HCT116 (cell line): ENCODE measurements around the gene TGFBRAP1.

Source experiments
- POLR2A ChIP-seq: IDR thresholded peaks from 2 replicates; pipeline ENCODE4 v1.7.0; 2011; ENCODE audit warnings: borderline replicate concordance; ENCODE audit not compliant: insufficient read depth, insufficient read length; ENCODE audit errors: extremely low read depth
- POLR2AphosphoS5 ChIP-seq: IDR thresholded peaks from 2 replicates; pipeline ENCODE4 v1.6.1; 2011; ENCODE audit warnings: mild to moderate bottlenecking, low read depth, low read length, moderate library complexity
- TF ChIP-seq, protein P1 (sequence below), 3 experiments: fragments of 200-600 bp in 1 of 3; sonication (generic) in 1 of 3; IDR thresholded peaks in 2 of 3; conservative IDR thresholded peaks in 1 of 3; 2 replicates each; pipeline ENCODE4 v1.5.1; 2012 to 2017; ENCODE audit warnings: low read depth in 2 of 3, low read length in 2 of 3, antibody characterized with exemption in 1 of 3, borderline replicate concordance in 1 of 3, control low read depth in 1 of 3, mild to moderate bottlenecking in 1 of 3, mixed read lengths in 1 of 3, mixed run types in 1 of 3, moderate library complexity in 1 of 3; ENCODE audit not compliant: insufficient read depth in 1 of 3

DNA sequence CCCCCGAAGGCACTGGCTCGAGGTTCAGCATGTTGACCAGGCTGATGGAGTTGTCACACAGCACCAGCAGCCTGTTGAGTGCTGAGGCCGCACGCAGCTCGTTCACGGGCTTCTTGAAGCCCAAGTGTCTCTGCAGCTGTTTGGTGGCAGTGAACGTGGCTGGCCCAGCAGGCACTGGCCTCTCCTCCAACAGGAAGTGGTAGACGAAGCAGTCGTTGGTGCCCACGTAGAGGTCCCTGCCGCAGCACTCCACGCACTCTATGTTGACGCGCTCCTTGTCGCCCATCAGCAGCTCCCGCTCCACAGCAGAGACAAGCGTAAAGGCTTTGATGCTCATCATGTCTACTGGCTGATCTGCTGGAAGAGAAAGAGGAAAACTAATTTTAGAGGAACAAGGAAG, 21.6 kb downstream of the TGFBRAP1 start:
- TF ChIP-seq, protein P1, sequence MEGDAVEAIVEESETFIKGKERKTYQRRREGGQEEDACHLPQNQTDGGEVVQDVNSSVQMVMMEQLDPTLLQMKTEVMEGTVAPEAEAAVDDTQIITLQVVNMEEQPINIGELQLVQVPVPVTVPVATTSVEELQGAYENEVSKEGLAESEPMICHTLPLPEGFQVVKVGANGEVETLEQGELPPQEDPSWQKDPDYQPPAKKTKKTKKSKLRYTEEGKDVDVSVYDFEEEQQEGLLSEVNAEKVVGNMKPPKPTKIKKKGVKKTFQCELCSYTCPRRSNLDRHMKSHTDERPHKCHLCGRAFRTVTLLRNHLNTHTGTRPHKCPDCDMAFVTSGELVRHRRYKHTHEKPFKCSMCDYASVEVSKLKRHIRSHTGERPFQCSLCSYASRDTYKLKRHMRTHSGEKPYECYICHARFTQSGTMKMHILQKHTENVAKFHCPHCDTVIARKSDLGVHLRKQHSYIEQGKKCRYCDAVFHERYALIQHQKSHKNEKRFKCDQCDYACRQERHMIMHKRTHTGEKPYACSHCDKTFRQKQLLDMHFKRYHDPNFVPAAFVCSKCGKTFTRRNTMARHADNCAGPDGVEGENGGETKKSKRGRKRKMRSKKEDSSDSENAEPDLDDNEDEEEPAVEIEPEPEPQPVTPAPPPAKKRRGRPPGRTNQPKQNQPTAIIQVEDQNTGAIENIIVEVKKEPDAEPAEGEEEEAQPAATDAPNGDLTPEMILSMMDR (IDR thresholded peaks at IDR 0.05 in 2 of 3, conservative IDR thresholded peaks at IDR 0.05 in 1 of 3; ENCODE audit: borderline replicate concordance in 1 of 3, insufficient read depth in 1 of 3, low read depth in 2 of 3, low read length in 2 of 3): no peak
- TF ChIP-seq POLR2A (no peak), POLR2AphosphoS5 (no peak)
